ENCODE measurements around the gene ANKMY2.
"Not testable (repeated sequence)": the region's sequence is repeated elsewhere in the genome, so short reads cannot be mapped to it uniquely, and the experiment has no call there.

ANKMY2 gene

GRCh38 chr7:16626388-16626787 is 19.2 kb downstream of the ANKMY2 start:
- DNase-seq (ENCODE audit: low read depth in 2 of 2), result no peak

GRCh38 chr7:16619979-16620408 is 25.6 kb downstream of the ANKMY2 start:
- peak in 1 of 2 donors; percentile 3 for DNase-seq (ENCODE audit: low read depth in 2 of 2)

GRCh38 chr7:16616542-16616941 is 29.0 kb downstream of the ANKMY2 start:
- DNase-seq (ENCODE audit: low read depth in 2 of 2), result no peak

GRCh38 chr7:16616122-16616521 is 29.4 kb downstream of the ANKMY2 start:
- no peak for DNase-seq (ENCODE audit: low read depth in 2 of 2)

GRCh38 chr7:16615228-16615627 is 30.3 kb downstream of the ANKMY2 start:
- DNase-seq (ENCODE audit: low read depth in 2 of 2), result no peak

- DNase-seq (ENCODE audit: low read depth in 2 of 2), result no peak
Measured at GRCh38 chr7:16611711-16612110, 33.8 kb downstream of the ANKMY2 start.

- DNase-seq (ENCODE audit: low read depth in 2 of 2), result no peak
Measured at GRCh38 chr7:16609842-16610450, 35.6 kb downstream of the ANKMY2 start.

- DNase-seq (ENCODE audit: low read depth in 2 of 2), result no peak
Measured at GRCh38 chr7:16606704-16607103, 38.9 kb downstream of the ANKMY2 start.

- DNase-seq (ENCODE audit: low read depth in 2 of 2), result no peak
Measured at GRCh38 chr7:16604054-16604453, 41.5 kb downstream of the ANKMY2 start.

- no peak for DNase-seq (ENCODE audit: low read depth in 2 of 2)
Measured at GRCh38 chr7:16603633-16604032, 41.9 kb downstream of the ANKMY2 start.

- no peak for DNase-seq (ENCODE audit: low read depth in 2 of 2)
Measured at GRCh38 chr7:16599860-16600259, 45.7 kb downstream of the ANKMY2 start.

GRCh38 chr7:16598015-16598414 is 47.5 kb downstream of the ANKMY2 start:
- no peak for DNase-seq (ENCODE audit: low read depth in 2 of 2)

- DNase-seq (ENCODE audit: low read depth in 2 of 2), result not testable (repeated sequence)
Measured at GRCh38 chr7:16595596-16595995, 50.0 kb downstream of the ANKMY2 start.

GRCh38 chr7:16594676-16595075 is 50.9 kb downstream of the ANKMY2 start:
- DNase-seq (ENCODE audit: low read depth in 2 of 2), result no peak

- DNase-seq (ENCODE audit: low read depth in 2 of 2), result no peak
Measured at GRCh38 chr7:16594061-16594460, 51.5 kb downstream of the ANKMY2 start.

GRCh38 chr7:16592395-16592794 is 53.2 kb downstream of the ANKMY2 start:
- DNase-seq (ENCODE audit: low read depth in 2 of 2), result no peak

- no peak for DNase-seq (ENCODE audit: low read depth in 2 of 2)
Measured at GRCh38 chr7:16590424-16590823, 55.1 kb downstream of the ANKMY2 start.

- no peak for DNase-seq (ENCODE audit: low read depth in 2 of 2)
Measured at GRCh38 chr7:16589881-16590280, 55.7 kb downstream of the ANKMY2 start.

GRCh38 chr7:16587790-16588189 is 57.8 kb downstream of the ANKMY2 start:
- DNase-seq (ENCODE audit: low read depth in 2 of 2), result no peak

- no peak for DNase-seq (ENCODE audit: low read depth in 2 of 2)
Measured at GRCh38 chr7:16587129-16587528, 58.4 kb downstream of the ANKMY2 start.

- DNase-seq (ENCODE audit: low read depth in 2 of 2), result no peak
Measured at GRCh38 chr7:16586081-16586874, 59.3 kb downstream of the ANKMY2 start.

GRCh38 chr7:16585540-16585939 is 60.0 kb downstream of the ANKMY2 start:
- DNase-seq (ENCODE audit: low read depth in 2 of 2), result no peak

GRCh38 chr7:16583834-16584233 is 61.7 kb downstream of the ANKMY2 start:
- DNase-seq (ENCODE audit: low read depth in 2 of 2), result no peak

All from stimulated activated CD4-positive, alpha-beta T cell treated with anti-CD3 and anti-CD28 coated beads, Interleukin-4, amount 100 ng/mL, for 48 hours (primary cell).